Parathyroid adenoma (tissue), 2 donors: ENCODE data around the gene C1orf210.
A peak's percentile ranks its signal among the peaks of the same experiment; 100 is the strongest.

Source experiments
- H2AFZ ChIP-seq: fragments of 300-600 bp; sonication (generic); one replicate; pipeline ENCODE4 v1.7.0; 2017; ENCODE audit warnings: antibody characterized with exemption, mild to moderate bottlenecking
- H3K27ac ChIP-seq: fragments of 300-600 bp; sonication (generic); one replicate; pipeline ENCODE4 v1.7.0; 2017
- H3K27me3 ChIP-seq: fragments of 300-600 bp; sonication (generic); one replicate; pipeline ENCODE4 v1.7.0; 2017; ENCODE audit warnings: low read length; ENCODE audit not compliant: control insufficient read depth, insufficient read depth
- H3K36me3 ChIP-seq: fragments of 300-600 bp; sonication (generic); one replicate; pipeline ENCODE4 v1.7.0; 2017; ENCODE audit warnings: low read length; ENCODE audit not compliant: control insufficient read depth, insufficient read depth
- H3K4me1 ChIP-seq: fragments of 300-600 bp; sonication (generic); one replicate; pipeline ENCODE4 v1.7.0; 2017; ENCODE audit warnings: control low read depth
- H3K4me2 ChIP-seq: fragments of 300-600 bp; sonication (generic); one replicate; pipeline ENCODE4 v1.7.0; 2017; ENCODE audit warnings: low read length
- H3K4me3 ChIP-seq: fragments of 300-600 bp; sonication (generic); one replicate; pipeline ENCODE4 v1.7.0; 2017; ENCODE audit warnings: low read depth, low read length
- H3K79me2 ChIP-seq: fragments of 300-600 bp; sonication (generic); one replicate; pipeline ENCODE4 v1.7.0; 2017; ENCODE audit warnings: control low read depth
- H3K9ac ChIP-seq: fragments of 300-600 bp; sonication (generic); one replicate; pipeline ENCODE4 v1.7.0; 2017; ENCODE audit warnings: mild to moderate bottlenecking
- H3K9me3 ChIP-seq: fragments of 300-600 bp; sonication (generic); one replicate; pipeline ENCODE4 v1.7.0; 2017; ENCODE audit warnings: low read length; ENCODE audit not compliant: control insufficient read depth
- TF ChIP-seq, protein P1 (sequence below): fragments of 300-600 bp; sonication (generic); IDR thresholded peaks from one replicate; pipeline ENCODE4 v1.7.0; 2017; ENCODE audit warnings: antibody characterized with exemption, mild to moderate bottlenecking
- donor health status: primary hyperparathyroidism.

Gene C1orf210

DNA sequence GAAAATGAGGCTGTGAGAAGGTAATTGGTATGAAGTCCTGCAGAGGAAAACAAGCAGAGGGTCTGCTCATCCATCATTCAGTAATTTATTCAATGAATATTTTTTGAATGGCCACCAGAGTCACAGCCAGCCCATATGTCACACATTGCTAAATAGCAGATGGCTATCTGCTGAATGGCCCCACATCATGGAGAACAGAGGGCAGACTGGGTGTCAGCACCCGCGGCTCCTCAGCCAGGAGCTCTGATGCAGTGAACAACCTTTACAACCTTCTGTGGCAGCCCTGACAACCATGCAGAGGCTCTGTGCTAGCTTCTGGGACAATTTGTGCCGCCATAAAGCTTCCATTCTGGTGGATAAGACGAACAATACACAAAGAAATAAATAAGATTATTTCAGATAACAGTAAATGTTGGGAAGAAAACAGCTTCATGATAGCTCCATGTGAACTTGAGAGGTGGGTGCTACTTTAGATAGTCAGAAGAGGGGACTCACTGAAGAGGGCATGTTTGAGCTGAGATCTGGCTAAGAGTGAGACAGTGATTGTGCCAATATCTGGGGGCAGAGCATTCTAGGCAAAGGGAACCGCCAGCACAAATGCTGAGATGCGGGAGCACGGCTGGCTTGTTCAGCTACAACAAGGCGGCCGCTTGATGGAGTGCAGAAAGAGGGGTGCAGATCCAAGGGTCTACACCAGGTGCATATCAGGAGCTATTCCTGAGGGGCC, 2.8 kb upstream of the C1orf210 start:
- H3K27me3 ChIP-seq, result no peaks in the 10 kb centered on the region
- H3K4me1 ChIP-seq, result no peaks in the 10 kb centered on the region
- H3K79me2 ChIP-seq, result no peaks in the 10 kb centered on the region
- H3K4me3 ChIP-seq, result no peak overlapping the region
- no peak overlapping the region for H3K4me2 ChIP-seq
- H3K27ac ChIP-seq, result no peak overlapping the region
- H3K9me3 ChIP-seq, result no peaks in the 10 kb centered on the region
- H3K36me3 ChIP-seq, result no peaks in the 10 kb centered on the region
- TF ChIP-seq, protein P1, sequence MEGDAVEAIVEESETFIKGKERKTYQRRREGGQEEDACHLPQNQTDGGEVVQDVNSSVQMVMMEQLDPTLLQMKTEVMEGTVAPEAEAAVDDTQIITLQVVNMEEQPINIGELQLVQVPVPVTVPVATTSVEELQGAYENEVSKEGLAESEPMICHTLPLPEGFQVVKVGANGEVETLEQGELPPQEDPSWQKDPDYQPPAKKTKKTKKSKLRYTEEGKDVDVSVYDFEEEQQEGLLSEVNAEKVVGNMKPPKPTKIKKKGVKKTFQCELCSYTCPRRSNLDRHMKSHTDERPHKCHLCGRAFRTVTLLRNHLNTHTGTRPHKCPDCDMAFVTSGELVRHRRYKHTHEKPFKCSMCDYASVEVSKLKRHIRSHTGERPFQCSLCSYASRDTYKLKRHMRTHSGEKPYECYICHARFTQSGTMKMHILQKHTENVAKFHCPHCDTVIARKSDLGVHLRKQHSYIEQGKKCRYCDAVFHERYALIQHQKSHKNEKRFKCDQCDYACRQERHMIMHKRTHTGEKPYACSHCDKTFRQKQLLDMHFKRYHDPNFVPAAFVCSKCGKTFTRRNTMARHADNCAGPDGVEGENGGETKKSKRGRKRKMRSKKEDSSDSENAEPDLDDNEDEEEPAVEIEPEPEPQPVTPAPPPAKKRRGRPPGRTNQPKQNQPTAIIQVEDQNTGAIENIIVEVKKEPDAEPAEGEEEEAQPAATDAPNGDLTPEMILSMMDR, result no peak
- no peak overlapping the region for H3K9ac ChIP-seq
- H2AFZ ChIP-seq, result no peak overlapping the region

DNA sequence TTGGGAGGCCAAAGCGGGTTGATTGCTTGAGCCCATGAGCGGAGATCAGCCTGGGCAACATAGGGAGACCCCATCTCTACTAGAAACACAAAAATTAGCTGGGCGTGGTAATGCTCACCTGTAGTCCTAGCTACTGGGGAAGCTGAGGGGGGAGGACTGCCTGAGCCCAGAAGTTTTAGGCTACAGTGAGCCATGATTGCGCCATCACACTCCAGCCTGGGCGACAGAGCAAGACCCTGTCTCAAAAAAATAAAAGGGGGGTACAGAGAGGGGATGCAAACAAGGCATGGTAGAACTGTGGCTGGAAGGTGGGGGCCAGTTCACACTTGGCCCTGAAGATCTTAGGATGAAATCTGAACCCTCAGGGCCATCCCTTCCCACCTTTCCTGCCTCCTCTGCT, 1.2 kb upstream of the C1orf210 start:
- Histone ChIP-seq H3K4me1 (no peaks in the 10 kb centered on the region), H3K9ac (no peak overlapping the region), H3K4me2 (no peak overlapping the region), H2AFZ (no peak overlapping the region), H3K79me2 (no peaks in the 10 kb centered on the region), H3K36me3 (no peaks in the 10 kb centered on the region), H3K4me3 (no peak overlapping the region), H3K27me3 (no peaks in the 10 kb centered on the region), H3K9me3 (no peaks in the 10 kb centered on the region), H3K27ac (no peak overlapping the region)
- TF ChIP-seq, protein P1, result no peak

DNA sequence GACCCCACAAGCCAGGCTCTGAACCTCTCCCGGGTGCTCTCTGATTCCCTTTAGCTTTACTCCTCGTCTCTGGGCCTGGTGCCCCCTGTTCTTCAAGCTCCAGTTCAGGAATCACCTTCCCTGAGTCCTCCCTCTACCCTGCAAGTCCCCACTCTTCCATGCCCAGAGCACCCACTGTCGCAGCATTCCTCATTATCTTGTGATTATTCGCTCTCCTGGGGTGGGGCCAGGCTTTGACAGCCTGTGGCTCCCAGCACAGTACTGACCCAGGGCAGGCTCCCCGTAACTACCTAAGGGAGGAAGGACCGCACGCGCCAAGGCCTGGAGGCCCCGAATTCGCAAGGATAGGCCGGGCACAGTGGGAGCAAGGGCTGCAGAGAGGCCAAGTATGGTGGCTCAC, 734 bp upstream of the C1orf210 start:
- TF ChIP-seq, protein P1, result no peak
- Histone ChIP-seq H2AFZ (peak overlapping the region; percentile 79), H3K9ac (no peak overlapping the region), H3K4me3 (peak overlapping the region; percentile 77), H3K4me1 (no peaks in the 10 kb centered on the region), H3K4me2 (peak overlapping the region; percentile 96), H3K27ac (peak overlapping the region; percentile 42), H3K27me3 (no peaks in the 10 kb centered on the region), H3K79me2 (no peaks in the 10 kb centered on the region), H3K9me3 (no peaks in the 10 kb centered on the region), H3K36me3 (no peaks in the 10 kb centered on the region)

DNA sequence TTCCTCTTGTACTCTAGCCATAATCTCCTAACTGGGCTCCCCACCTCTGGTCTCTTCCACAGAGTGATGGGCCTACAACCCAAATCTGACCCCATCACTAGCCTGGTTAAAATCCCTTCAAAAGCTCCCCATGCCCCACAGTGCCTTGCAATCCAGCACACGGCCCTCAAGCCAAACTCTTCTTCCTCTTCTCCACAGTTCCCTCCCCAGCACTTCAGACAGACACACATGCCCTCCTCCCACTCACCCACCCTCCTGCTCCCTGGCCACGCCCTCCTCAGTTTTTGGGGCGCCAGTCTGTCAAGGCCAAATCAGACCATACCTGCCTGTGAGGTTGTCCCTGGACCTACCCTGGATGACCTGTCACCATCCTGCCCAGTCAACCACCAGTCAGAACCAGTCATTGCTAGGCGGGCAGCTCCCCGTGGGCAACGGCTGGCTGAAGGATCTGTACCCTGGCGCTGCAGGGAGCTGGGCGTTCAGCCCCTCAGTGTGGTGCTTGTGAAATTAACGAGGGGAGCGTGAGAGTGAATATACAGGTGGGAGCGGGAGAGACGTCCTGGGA, 753 bp downstream of the C1orf210 start:
- peak overlapping the region; percentile 96 for H3K4me2 ChIP-seq

More for the DNA sequence above, 753 bp downstream of the C1orf210 start:
- H3K4me3 ChIP-seq, result peak overlapping the region; percentile 77
- no peaks in the 10 kb centered on the region for H3K9me3 ChIP-seq
- H3K27ac ChIP-seq, result no peak overlapping the region
- H3K36me3 ChIP-seq, result no peaks in the 10 kb centered on the region
- H3K27me3 ChIP-seq, result no peaks in the 10 kb centered on the region
- H3K4me1 ChIP-seq, result no peaks in the 10 kb centered on the region
- TF ChIP-seq, protein P1, result no peak
- peak overlapping the region; percentile 79 for H2AFZ ChIP-seq
- H3K79me2 ChIP-seq, result no peaks in the 10 kb centered on the region
- no peak overlapping the region for H3K9ac ChIP-seq
